Loucy (cell line): ENCODE measurements around the gene NIT2.

Source experiments
- EZH2phosphoT487 ChIP-seq: fragments of 200-600 bp; IDR thresholded peaks from 2 replicates; pipeline ENCODE4 v1.6.1; 2018; ENCODE audit warnings: antibody characterized with exemption, mild to moderate bottlenecking, moderate library complexity, borderline replicate concordance
- TF ChIP-seq, protein P1 (sequence below): fragments of 200-600 bp; sonication (generic); conservative IDR thresholded peaks from 2 replicates; pipeline ENCODE4 v1.5.1; 2014; ENCODE audit warnings: mild to moderate bottlenecking, antibody characterized with exemption, low read length

DNA sequence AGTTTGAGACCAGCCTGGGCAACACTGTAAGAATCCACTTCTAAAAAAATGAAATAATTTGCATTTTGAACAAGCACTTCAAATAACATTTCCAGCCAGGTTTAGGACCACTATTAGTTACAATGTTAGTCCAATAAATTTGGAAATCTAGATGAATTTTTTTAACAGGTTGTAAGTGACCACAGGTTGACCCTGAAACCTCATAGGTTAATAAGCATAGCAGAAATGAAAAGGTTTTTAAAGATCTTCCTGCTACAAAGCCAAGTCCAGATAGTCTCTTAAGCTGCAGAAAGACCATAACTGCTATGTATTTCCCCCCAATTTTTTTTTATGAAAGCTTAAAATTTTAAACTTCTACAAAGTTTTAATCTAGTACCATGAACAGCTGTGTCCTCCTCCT lies 1.5 kb upstream of the NIT2 start:
- TF ChIP-seq, protein P1, sequence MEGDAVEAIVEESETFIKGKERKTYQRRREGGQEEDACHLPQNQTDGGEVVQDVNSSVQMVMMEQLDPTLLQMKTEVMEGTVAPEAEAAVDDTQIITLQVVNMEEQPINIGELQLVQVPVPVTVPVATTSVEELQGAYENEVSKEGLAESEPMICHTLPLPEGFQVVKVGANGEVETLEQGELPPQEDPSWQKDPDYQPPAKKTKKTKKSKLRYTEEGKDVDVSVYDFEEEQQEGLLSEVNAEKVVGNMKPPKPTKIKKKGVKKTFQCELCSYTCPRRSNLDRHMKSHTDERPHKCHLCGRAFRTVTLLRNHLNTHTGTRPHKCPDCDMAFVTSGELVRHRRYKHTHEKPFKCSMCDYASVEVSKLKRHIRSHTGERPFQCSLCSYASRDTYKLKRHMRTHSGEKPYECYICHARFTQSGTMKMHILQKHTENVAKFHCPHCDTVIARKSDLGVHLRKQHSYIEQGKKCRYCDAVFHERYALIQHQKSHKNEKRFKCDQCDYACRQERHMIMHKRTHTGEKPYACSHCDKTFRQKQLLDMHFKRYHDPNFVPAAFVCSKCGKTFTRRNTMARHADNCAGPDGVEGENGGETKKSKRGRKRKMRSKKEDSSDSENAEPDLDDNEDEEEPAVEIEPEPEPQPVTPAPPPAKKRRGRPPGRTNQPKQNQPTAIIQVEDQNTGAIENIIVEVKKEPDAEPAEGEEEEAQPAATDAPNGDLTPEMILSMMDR = no peak
- no peak for TF ChIP-seq EZH2phosphoT487
